Heart left ventricle (tissue), 16 donors: ENCODE measurements around the gene TRIM33. TPM values are rescaled to one million over a fixed set of nuclear protein-coding genes. Genes with fewer than 3 reads are reported as not detected.
"Not testable (repeated sequence)": the region's sequence is repeated elsewhere in the genome, so short reads cannot be mapped to it uniquely, and the experiment has no call there.

Source experiments
- ATAC-seq, 4 donors: fragments of 200-7000 bp; cut with Tn5 transposase; one replicate each; pipeline ENCODE4 v1.9.1; 2020 to 2022; ENCODE audit warnings: moderate library complexity in 4 of 4, mild to moderate bottlenecking in 3 of 4, moderate number of reproducible peaks in 1 of 4
- DNase-seq, 5 donors: peaks; one replicate each; pipeline ENCODE4 v3.0.0-alpha.2; 2020
- H3K27ac ChIP-seq, 12 donors: fragments of 200-600 bp; sonication (generic) in 4 of 12; one replicate each; pipeline versions ENCODE4 v1.5.0 to v1.8.0; 2016 to 2022; ENCODE audit warnings: mild to moderate bottlenecking in 2 of 12
- H3K27me3 ChIP-seq, 9 donors: fragments of 200-600 bp; sonication (generic) in 2 of 9; one replicate each; pipeline versions ENCODE4 v1.5.1 to v1.8.0; 2016 to 2022; ENCODE audit warnings: mild to moderate bottlenecking in 3 of 9
- H3K36me3 ChIP-seq, 9 donors: fragments of 200-600 bp; sonication (generic) in 2 of 9; one replicate each; pipeline versions ENCODE4 v1.5.0 to v1.8.0; 2018 to 2022; ENCODE audit warnings: mild to moderate bottlenecking in 2 of 9
- H3K4me1 ChIP-seq, 12 donors: fragments of 200-600 bp; sonication (generic) in 4 of 12; one replicate each; pipeline versions ENCODE4 v1.5.0 to v1.8.0; 2016 to 2022; ENCODE audit warnings: mild to moderate bottlenecking in 3 of 12
- H3K4me3 ChIP-seq, 12 donors: fragments of 200-600 bp; sonication (generic) in 4 of 12; one replicate each; pipeline versions ENCODE4 v1.5.0 to v1.8.0; 2017 to 2022; ENCODE audit warnings: mild to moderate bottlenecking in 9 of 12, moderate library complexity in 4 of 12
- H3K9me3 ChIP-seq, 12 donors: fragments of 200-600 bp; sonication (generic) in 4 of 12; one replicate each; pipeline versions ENCODE4 v1.5.0 to v1.8.0; 2016 to 2022; ENCODE audit warnings: mild to moderate bottlenecking in 1 of 12
- POLR2A ChIP-seq, 2 donors: fragments of 450-650 bp; IDR thresholded peaks; one replicate each; pipeline ENCODE4 v1.6.1; 2017; ENCODE audit warnings: antibody characterized with exemption in 2 of 2, mild to moderate bottlenecking in 2 of 2, moderate library complexity in 2 of 2
- WGBS, 4 donors: extraction: QIAGEN DNeasy Blood & Tissue Kit in 2 of 4; methylation state at CpG; one replicate each; pipeline versions ENCODE4 v1.1.5 to v1.1.7; 2013 to 2018; 5-methylcytosine and 5-hydroxymethylcytosine counted together
- intact Hi-C, 10 donors: fragments of 100-400 bp; cut with DNase I; formaldehyde crosslinking; loops; one replicate each; pipeline versions ENCODE4 v1.11.1 to v1.14.2; 2022
- polyA plus RNA-seq, 2 donors: library from polyadenylated mRNA; stranded (reverse); fragments of 200-250 nt; gene quantifications; one replicate each; pipeline ENCODE4 v1.2.3, GENCODE V29; 2013
- total RNA-seq, 9 donors: library from RNA; depleted of rRNA in 2 of 9; stranded (reverse); fragments of >200 nt in 2 of 9; fragmentation: NEBNext Ultra II Directional in 3 of 9; extraction: Animal tissue kit (Norgen Biotek cat#: 25700) in 3 of 9; gene quantifications; one replicate each; pipeline versions ENCODE4 v1.1.0 to v1.2.4, GENCODE V29; 2016 to 2023
- TF ChIP-seq, protein P1 (sequence below), 12 donors: fragments of 200-600 bp; sonication (generic) in 4 of 12; IDR thresholded peaks; one replicate each; pipeline versions ENCODE4 v1.5.0 to v1.8.0; 2018 to 2022; ENCODE audit warnings: antibody characterized with exemption in 12 of 12, mild to moderate bottlenecking in 5 of 12
- donor health status: ischemic (EF 13 %, LVEDD 7.1; RV severe dilation, severe dysfunction).
- donor health status: healthy with polysubstance abuse.
- donor health status: DM: no; HTN: yes; CAD: no.
- donor health status: DM: no; HTN: no; CAD: no.
- donor health status: ischemic (EF 25% LVEDD 6.9; RV normal size, moderate dysfunction).
- donor health status: ischemic (EF 25% LVEDD 5.7; RV mildly dilated, moderate dysfunction).
- donor health status: healthy.
- donor health status: DM: yes; HTN: yes; CAD: no.
- donor health status: ischemic (EF 35%, LVEDD 5.7; RV mildly dilated, moderate dysfunction).
- donor health status: nonischemic (EF 11% LVEDD 7.7; RV severe dilation, severe dysfunction).
- donor health status: DM: yes; HTN: yes; CAD: no.
- donor health status: PGD.
- donor health status: ischemic (EF 29% LVEDD 5.4; RV normal size, mild dysfunction).
- donor health status: nonischemic (EF 23%, LVEDD 6.1; RV moderate dilation, normal function).

TRIM33 gene
- total and polyA plus RNA-seq, 11 donors, result 6.1 to 30.8 (median 17.3) TPM

DNA sequence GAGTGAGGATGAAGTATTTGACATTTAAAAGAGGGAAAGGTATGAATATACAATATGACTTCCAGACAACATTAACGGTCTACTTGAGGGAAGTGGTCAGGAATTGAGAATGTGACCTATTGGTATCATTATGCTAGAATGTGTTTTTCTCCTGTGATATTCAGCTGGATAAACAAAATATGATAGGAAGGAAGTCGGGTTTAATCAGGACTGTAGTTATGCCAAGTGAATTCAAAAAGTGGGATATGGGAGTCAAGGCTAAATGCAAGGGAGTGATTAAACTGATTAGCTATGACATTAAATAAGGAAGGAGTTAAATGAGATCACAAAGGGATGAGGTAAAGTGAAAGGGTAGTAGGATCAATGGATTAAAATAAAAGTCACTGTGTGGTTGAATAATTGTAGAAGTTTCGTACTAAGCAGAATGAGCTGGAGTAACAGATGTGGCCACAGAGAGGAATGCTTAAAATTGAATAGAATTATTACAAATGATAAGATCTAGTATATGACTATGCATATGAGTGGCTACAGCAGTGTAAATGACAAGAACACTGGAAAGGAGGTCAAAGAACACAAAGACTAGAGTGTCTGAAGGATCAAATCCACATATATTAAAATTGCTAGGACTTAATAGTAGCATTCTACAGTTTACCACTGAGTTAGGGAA is 62.5 kb downstream of the TRIM33 start:
- ATAC-seq (no peak), DNase-seq (no peak)
- TF ChIP-seq POLR2A (IDR thresholded peaks at IDR 0.05), result no peak
- TF ChIP-seq, protein P1, sequence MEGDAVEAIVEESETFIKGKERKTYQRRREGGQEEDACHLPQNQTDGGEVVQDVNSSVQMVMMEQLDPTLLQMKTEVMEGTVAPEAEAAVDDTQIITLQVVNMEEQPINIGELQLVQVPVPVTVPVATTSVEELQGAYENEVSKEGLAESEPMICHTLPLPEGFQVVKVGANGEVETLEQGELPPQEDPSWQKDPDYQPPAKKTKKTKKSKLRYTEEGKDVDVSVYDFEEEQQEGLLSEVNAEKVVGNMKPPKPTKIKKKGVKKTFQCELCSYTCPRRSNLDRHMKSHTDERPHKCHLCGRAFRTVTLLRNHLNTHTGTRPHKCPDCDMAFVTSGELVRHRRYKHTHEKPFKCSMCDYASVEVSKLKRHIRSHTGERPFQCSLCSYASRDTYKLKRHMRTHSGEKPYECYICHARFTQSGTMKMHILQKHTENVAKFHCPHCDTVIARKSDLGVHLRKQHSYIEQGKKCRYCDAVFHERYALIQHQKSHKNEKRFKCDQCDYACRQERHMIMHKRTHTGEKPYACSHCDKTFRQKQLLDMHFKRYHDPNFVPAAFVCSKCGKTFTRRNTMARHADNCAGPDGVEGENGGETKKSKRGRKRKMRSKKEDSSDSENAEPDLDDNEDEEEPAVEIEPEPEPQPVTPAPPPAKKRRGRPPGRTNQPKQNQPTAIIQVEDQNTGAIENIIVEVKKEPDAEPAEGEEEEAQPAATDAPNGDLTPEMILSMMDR (IDR thresholded peaks at IDR 0.05), result no peak
- 70 to 81% (median 72%) methylated on average over 3 of the region's 3 CpGs for WGBS, 4 donors
- no peak overlapping the region for H3K4me3 ChIP-seq
- intact Hi-C loops, result no loop called here
- H3K36me3 ChIP-seq, result peaks cover 0 to 58% (median 7%) of the 10 kb centered on the region in 9 donors
- no peak overlapping the region for H3K27ac ChIP-seq
- no peaks in the 10 kb centered on the region for H3K9me3 ChIP-seq
- H3K4me1 ChIP-seq, result peaks cover 0 to 21% (median 6%) of the 10 kb centered on the region in 12 donors
- H3K27me3 ChIP-seq, result no peaks in the 10 kb centered on the region

DNA sequence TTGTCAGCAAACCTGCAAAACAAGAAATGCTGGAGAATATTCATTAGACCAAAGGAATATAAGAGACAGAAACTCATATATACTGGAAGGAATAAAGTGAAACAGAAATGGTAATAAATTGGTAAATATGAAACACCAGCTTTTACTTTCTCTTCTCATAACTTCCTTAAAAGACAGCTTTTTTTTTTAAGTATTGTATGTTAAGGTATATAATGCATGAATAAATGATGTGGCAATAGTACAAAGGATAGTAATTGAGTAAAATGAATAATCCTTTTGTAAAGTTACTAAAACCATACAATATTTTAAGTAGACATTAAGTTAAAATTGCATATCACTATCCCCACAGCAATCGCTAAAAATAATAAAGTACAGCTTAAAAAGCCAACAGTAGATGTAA is 64.8 kb downstream of the TRIM33 start:
- intact Hi-C loops, result no loop called here

DNA sequence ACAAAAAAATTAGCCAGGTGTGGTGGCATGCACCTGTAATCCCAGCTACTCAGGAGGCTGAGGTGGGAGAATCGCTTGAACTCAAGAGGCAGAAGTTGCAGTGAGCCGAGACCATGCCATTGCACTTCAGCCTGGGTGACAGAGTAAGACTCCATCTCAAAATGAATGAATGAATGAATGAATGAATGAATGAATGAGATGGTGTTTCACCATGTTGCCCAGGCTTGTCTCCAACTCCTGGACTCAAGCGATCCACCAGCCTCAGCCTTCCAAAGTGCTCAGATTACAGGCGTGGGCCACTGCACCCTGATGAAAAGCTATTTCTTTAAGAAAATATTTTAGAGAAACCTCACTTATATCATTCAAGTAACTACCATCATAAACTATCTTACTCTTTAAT is 67.8 kb downstream of the TRIM33 start:
- Histone ChIP-seq H3K36me3 (peaks cover 0 to 45% (median 11%) of the 10 kb centered on the region in 9 donors), H3K4me1 (peaks cover 0 to 28% (median 6%) of the 10 kb centered on the region in 12 donors)

More for the DNA sequence above, 64.8 kb downstream of the TRIM33 start:
- H3K27me3 ChIP-seq, result no peaks in the 10 kb centered on the region
- peak overlapping the region in 1 of 12 donors; percentile 58 for H3K27ac ChIP-seq
- H3K36me3 ChIP-seq, result peaks cover 0 to 55% (median 8%) of the 10 kb centered on the region in 9 donors
- DNase-seq (no peak), ATAC-seq (no peak)
- H3K4me1 ChIP-seq, result peaks cover 0 to 21% (median 6%) of the 10 kb centered on the region in 12 donors
- TF ChIP-seq, protein P1 (IDR thresholded peaks at IDR 0.05), result no peak
- no peak for TF ChIP-seq POLR2A (IDR thresholded peaks at IDR 0.05)
- H3K4me3 ChIP-seq, result no peak overlapping the region
- no peaks in the 10 kb centered on the region for H3K9me3 ChIP-seq
- WGBS, 4 donors, result 96 to 97% (median 97%) methylated on average over 1 of the region's 1 CpG

GRCh38 chr1:114441332-114441731 is 69.7 kb downstream of the TRIM33 start:
- intact Hi-C loops, result no loop called here
- Histone ChIP-seq H3K4me3 (no peak overlapping the region), H3K9me3 (peaks cover 0 to 7% (median 0%) of the 10 kb centered on the region in 12 donors), H3K27me3 (no peaks in the 10 kb centered on the region), H3K36me3 (peaks cover 0 to 45% (median 11%) of the 10 kb centered on the region in 9 donors), H3K4me1 (peaks cover 0 to 14% (median 0%) of the 10 kb centered on the region in 12 donors), H3K27ac (no peak overlapping the region)
- ATAC-seq (no peak), DNase-seq (no peak)
- no peak for TF ChIP-seq POLR2A (IDR thresholded peaks at IDR 0.05)
- TF ChIP-seq, protein P1 (IDR thresholded peaks at IDR 0.05), result no peak
- WGBS, 4 donors, result 56 to 71% (median 60%) methylated on average over 3 of the region's 3 CpGs

More for the DNA sequence above, 67.8 kb downstream of the TRIM33 start:
- intact Hi-C loops, ATAC-seq, H3K4me3 ChIP-seq, DNase-seq, H3K9me3 ChIP-seq, H3K27ac ChIP-seq, H3K27me3 ChIP-seq: not testable (repeated sequence)
- 98 to 100% (median 99%) methylated on average over 4 of the region's 4 CpGs for WGBS, 4 donors
